OCI-LY7 (cell line): Measurements from ENCODE around the gene SYVN1. TPM values are rescaled to one million over a fixed set of nuclear protein-coding genes. Genes with fewer than 3 reads are reported as not detected.

ENCODE experiments used
- BruUV-seq: library from RNA; stranded (reverse); fragments of 400-500 nt; replicated peaks from 2 replicates; lab custom pipeline; 2021; lab: Mats Ljungman, UMichigan
- CTCF ChIA-PET: fragments of 300-600 bp; sonication (Branson Sonifier 250); formaldehyde crosslinking; loops from one replicate; lab custom pipeline; 2022; ENCODE audit warnings: antibody characterized with exemption; ENCODE audit not compliant: unreplicated experiment; lab: Charles Lee
- POLR2A ChIA-PET: fragments of 300-600 bp; sonication (Branson Sonifier 250); formaldehyde crosslinking; loops from one replicate; lab custom pipeline; 2022; ENCODE audit warnings: antibody characterized with exemption; lab: Charles Lee
- DNase-seq: peaks from one replicate; pipeline ENCODE4 v3.0.0-alpha.2; 2015; ENCODE audit warnings: low spot score
- H2AFZ ChIP-seq: fragments of 200-600 bp; sonication (generic), shearing (Covaris generic); 2 replicates; pipeline ENCODE4 v1.6.1; 2014; ENCODE audit warnings: mild to moderate bottlenecking, antibody characterized with exemption, low read length, moderate library complexity
- H3K27ac ChIP-seq: fragments of 200-600 bp; sonication (generic); 2 replicates; pipeline ENCODE4 v1.5.1; 2014; ENCODE audit warnings: mixed run types, low read depth, mild to moderate bottlenecking, moderate library complexity, low read length, inconsistent platforms; ENCODE audit not compliant: poor library complexity, severe bottlenecking
- H3K36me3 ChIP-seq: fragments of 200-600 bp; sonication (generic); 2 replicates; pipeline ENCODE4 v1.6.1; 2014; ENCODE audit warnings: mild to moderate bottlenecking, antibody characterized with exemption, low read length, moderate library complexity, mixed read lengths; ENCODE audit not compliant: insufficient read depth
- H3K4me1 ChIP-seq: fragments of 200-600 bp; sonication (generic); 2 replicates; pipeline ENCODE4 v1.5.1; 2014; ENCODE audit warnings: mild to moderate bottlenecking, low read length; ENCODE audit not compliant: insufficient read depth, poor library complexity, severe bottlenecking
- H3K4me2 ChIP-seq: fragments of 200-600 bp; sonication (generic); 2 replicates; pipeline ENCODE4 v1.6.1; 2014; ENCODE audit warnings: mild to moderate bottlenecking, low read length
- H3K4me3 ChIP-seq: fragments of 200-600 bp; sonication (generic); 2 replicates; pipeline ENCODE4 v1.5.1; 2014; ENCODE audit warnings: mild to moderate bottlenecking, low read depth, low read length; ENCODE audit not compliant: poor library complexity, severe bottlenecking
- H3K79me2 ChIP-seq: fragments of 200-600 bp; sonication (generic); 2 replicates; pipeline ENCODE4 v1.6.1; 2016; ENCODE audit warnings: low read depth, mild to moderate bottlenecking, low read length, moderate library complexity, mixed read lengths; ENCODE audit not compliant: insufficient read depth
- H3K9me2 ChIP-seq: fragments of 200-600 bp; sonication (generic); 2 replicates; pipeline ENCODE4 v1.6.1; 2016; ENCODE audit warnings: mild to moderate bottlenecking, low read length, mixed read lengths; ENCODE audit not compliant: insufficient read depth
- H3K9me3 ChIP-seq: fragments of 200-600 bp; sonication (generic); 2 replicates; pipeline ENCODE4 v1.6.1; 2014; ENCODE audit warnings: mild to moderate bottlenecking, mixed run types, low read length, mixed read lengths
- H4K20me1 ChIP-seq: fragments of 200-600 bp; sonication (generic); 2 replicates; pipeline ENCODE4 v1.6.1; 2014; ENCODE audit warnings: mild to moderate bottlenecking, antibody characterized with exemption, low read length, moderate library complexity, mixed read lengths; ENCODE audit not compliant: insufficient read depth
- CTCF ChIP-seq: fragments of 200-600 bp; sonication (generic); conservative IDR thresholded peaks from 2 replicates; pipeline ENCODE4 v1.5.1; 2014; ENCODE audit warnings: mild to moderate bottlenecking, antibody characterized with exemption, low read length, moderate library complexity, mixed read lengths
- EZH2phosphoT487 ChIP-seq: fragments of 200-600 bp; sonication (generic); IDR thresholded peaks from 2 replicates; pipeline ENCODE4 v1.6.1; 2018; ENCODE audit warnings: low read depth, borderline replicate concordance, mild to moderate bottlenecking, mixed run types, antibody characterized with exemption, low read length, moderate library complexity, mixed read lengths
- intact Hi-C: fragments of 100-400 bp; cut with micrococcal nuclease; formaldehyde crosslinking; loops from one replicate; pipeline ENCODE4 v1.10.0; 2022; ENCODE audit not compliant: unreplicated experiment
- total RNA-seq, 2 experiments: library from RNA; depleted of rRNA in 1 of 2; stranded (reverse); fragments of >200 nt in 1 of 2; shearing (Covaris generic) in 1 of 2; gene quantifications; 2 replicates each; pipeline ENCODE4 v1.2.3, GENCODE V29; 2014 to 2022

SYVN1 gene
- total RNA-seq, 2 experiments from 2014 or later = 134 to 310 TPM

GRCh38 chr11:65132988-65133700 is 1.2 kb downstream of the SYVN1 start:
- TF ChIP-seq CTCF (no peak), EZH2phosphoT487 (no peak)
- Histone ChIP-seq H3K4me3 (peak overlapping the region; percentile 98), H3K9me3 (no peaks in the 10 kb centered on the region), H3K79me2 (peaks cover 56% of the 10 kb centered on the region), H3K36me3 (peaks cover 58% of the 10 kb centered on the region), H3K4me1 (peaks cover 55% of the 10 kb centered on the region), H4K20me1 (no peaks in the 10 kb centered on the region), H3K4me2 (peak overlapping the region; percentile 99), H3K9me2 (no peaks in the 10 kb centered on the region), H2AFZ (no peak overlapping the region), H3K27ac (peak overlapping the region; percentile 98)
- intact Hi-C loops = loop anchor here (1.0 to 5.0 kb wide), 5 partner anchors 11 to 281 kb away; partner anchors contain the start of genes CAPN1, FAU, MRPL49 and ZNHIT2
- CTCF ChIA-PET = no interaction called here
- POLR2A ChIA-PET = interaction anchor here (0.6 to 6.1 kb wide), 6 partner anchors 11 to 285 kb away, joined by 3 to 47 read pairs (median 4); partner anchors contain the start of genes FAU, MRPL49, SPDYC and TM7SF2
- TSS peak; percentile 95 for BruUV-seq
- peak; percentile 91 for DNase-seq

GRCh38 chr11:65132238-65132987 is 1.9 kb downstream of the SYVN1 start:
- Histone ChIP-seq H3K4me2 (peak overlapping the region; percentile 99), H3K9me3 (no peaks in the 10 kb centered on the region), H3K79me2 (peaks cover 56% of the 10 kb centered on the region), H3K4me3 (peak overlapping the region; percentile 98), H2AFZ (no peak overlapping the region), H3K4me1 (peaks cover 56% of the 10 kb centered on the region), H3K27ac (peak overlapping the region; percentile 98), H3K9me2 (no peaks in the 10 kb centered on the region), H4K20me1 (no peaks in the 10 kb centered on the region), H3K36me3 (peaks cover 66% of the 10 kb centered on the region)
- no peak for TF ChIP-seq EZH2phosphoT487
- TF ChIP-seq CTCF = no peak
- no TSS peak for BruUV-seq
- ChIA-PET CTCF (interaction anchor here (0.9 kb wide), 1 partner anchor 283 kb away, joined by 5 read pairs; no protein-coding TSS in a partner anchor), POLR2A (interaction anchor here (0.6 to 6.1 kb wide), 10 partner anchors 11 to 62 kb away, joined by 3 to 47 read pairs (median 5); partner anchors contain the start of genes CAPN1, FAU, MRPL49 and TM7SF2)
- DNase-seq = peak; percentile 98
- intact Hi-C loops = loop anchor here (1.0 to 5.0 kb wide), 5 partner anchors 10 to 280 kb away; partner anchors contain the start of genes CAPN1, FAU, MRPL49 and ZNHIT2
